Stimulated activated CD4-positive, alpha-beta T cell treated with anti-CD3 and anti-CD28 coated beads, Interleukin-4, amount 100 ng/mL, for 24 hours (primary cell): Measurements from ENCODE around the gene ARFGAP3.
A peak's percentile ranks its signal among the peaks of the same experiment; 100 is the strongest.

Source experiments
- DNase-seq: peaks from one replicate; pipeline ENCODE4 v3.0.0-alpha.2; 2020

The ARFGAP3 gene

GRCh38 chr22:42883121-42883520 is 26.0 kb upstream of the ARFGAP3 start:
- no peak for DNase-seq

GRCh38 chr22:42881982-42882656 is 25.0 kb upstream of the ARFGAP3 start:
- DNase-seq = no peak

GRCh38 chr22:42881298-42881697 is 24.2 kb upstream of the ARFGAP3 start:
- no peak for DNase-seq

GRCh38 chr22:42880815-42881214 is 23.7 kb upstream of the ARFGAP3 start:
- no peak for DNase-seq

GRCh38 chr22:42879371-42880021 is 22.4 kb upstream of the ARFGAP3 start:
- DNase-seq = no peak

GRCh38 chr22:42878561-42879305 is 21.7 kb upstream of the ARFGAP3 start:
- DNase-seq = no peak

- DNase-seq = no peak
These were observed 20.7 kb upstream of the ARFGAP3 start for GRCh38 chr22:42877597-42878340.

GRCh38 chr22:42877158-42877557 is 20.1 kb upstream of the ARFGAP3 start:
- DNase-seq = no peak

- no peak for DNase-seq
These were observed 19.0 kb upstream of the ARFGAP3 start for GRCh38 chr22:42876041-42876440.

- no peak for DNase-seq
These were observed 16.9 kb upstream of the ARFGAP3 start for GRCh38 chr22:42874010-42874409.

GRCh38 chr22:42873356-42873755 is 16.3 kb upstream of the ARFGAP3 start:
- no peak for DNase-seq

- DNase-seq = no peak
These were observed 15.7 kb upstream of the ARFGAP3 start for GRCh38 chr22:42872821-42873220.

- no peak for DNase-seq
These were observed 14.3 kb upstream of the ARFGAP3 start for GRCh38 chr22:42871146-42872050.

- DNase-seq = no peak
These were observed 12.9 kb upstream of the ARFGAP3 start for GRCh38 chr22:42869888-42870480.

GRCh38 chr22:42869463-42869862 is 12.4 kb upstream of the ARFGAP3 start:
- no peak for DNase-seq

- no peak for DNase-seq
These were observed 11.7 kb upstream of the ARFGAP3 start for GRCh38 chr22:42868751-42869251.

GRCh38 chr22:42866100-42866499 is 9.0 kb upstream of the ARFGAP3 start:
- no peak for DNase-seq

- no peak for DNase-seq
These were observed 8.5 kb upstream of the ARFGAP3 start for GRCh38 chr22:42865536-42865935.

GRCh38 chr22:42863349-42863961 is 6.4 kb upstream of the ARFGAP3 start:
- peak; percentile 75 for DNase-seq

GRCh38 chr22:42862045-42862734 is 5.1 kb upstream of the ARFGAP3 start:
- DNase-seq = no peak
